Activated T-helper 1 cell treated with anti-CD3 and anti-CD28 coated beads, Interleukin-12 subunit alpha, Interleukin-12 subunit beta, Interleukin-2, Interleukin-4 antibody, amounts not matched to agents 30 ng/mL and 10 ng/mL and 1 ng/mL, durations not matched to agents 14 hours and 24 hours and 36 hours (primary cell): Measurements from ENCODE around the gene ATG101. TPM values are rescaled to one million over a fixed set of nuclear protein-coding genes. Genes with fewer than 3 reads are reported as not detected.

Experiments
- DNase-seq: peaks from one replicate; pipeline ENCODE4 v3.0.0; 2021; ENCODE audit warnings: low spot score
- H3K27ac Mint-ChIP-seq: one replicate; pipeline ENCODE4 v1.8.0; 2021; ENCODE audit warnings: mild to moderate bottlenecking, mixed read lengths
- H3K27me3 Mint-ChIP-seq: one replicate; pipeline ENCODE4 v1.8.0; 2022; ENCODE audit warnings: mild to moderate bottlenecking, moderate library complexity, mixed read lengths; ENCODE audit not compliant: insufficient read depth
- H3K36me3 Mint-ChIP-seq: one replicate; pipeline ENCODE4 v1.8.0; 2021; ENCODE audit warnings: low read depth, mixed read lengths
- H3K4me1 Mint-ChIP-seq: one replicate; pipeline ENCODE4 v1.8.0; 2021; ENCODE audit warnings: low read depth, mixed read lengths
- H3K4me3 Mint-ChIP-seq: one replicate; pipeline ENCODE4 v1.8.0; 2021; ENCODE audit warnings: mild to moderate bottlenecking, moderate library complexity, mixed read lengths
- H3K9me3 Mint-ChIP-seq: one replicate; pipeline ENCODE4 v1.8.0; 2021; ENCODE audit warnings: mixed read lengths
- intact Hi-C: fragments of 100-400 bp; cut with micrococcal nuclease; formaldehyde crosslinking; loops from one replicate; pipeline ENCODE4 v1.15.1; 2024
- total RNA-seq: library from RNA; stranded (reverse); gene quantifications from 2 replicates; pipeline ENCODE4 v1.2.3, GENCODE V29; 2022

Gene ATG101
- total RNA-seq: 56.2 and 63.3 TPM in 2 replicates

GRCh38 chr12:52069327-52070184, at the start of gene ATG101:
Gene ATG101 (plus strand): TSS chr12:52069978. CDS start chr12:52073651, 3,673 bp downstream.
- H3K9me3 Mint-ChIP-seq: no peaks in the 10 kb centered on the region
- H3K4me3 Mint-ChIP-seq: peak within 1 kb of the TSS; percentile 96
- intact Hi-C loops: loop anchor here (1.0 to 2.0 kb wide), 8 partner anchors 14 to 937 kb away; partner anchors contain the start of genes EIF4B and NR4A1
- H3K27ac Mint-ChIP-seq: peak within 1 kb of the TSS; percentile 99
- peaks cover 2% of the 10 kb centered on the region for H3K27me3 Mint-ChIP-seq
- peak; percentile 84 for DNase-seq
- H3K36me3 Mint-ChIP-seq: peaks cover 26% of the 10 kb centered on the region
- peaks cover 54% of the 10 kb centered on the region for H3K4me1 Mint-ChIP-seq

DNA sequence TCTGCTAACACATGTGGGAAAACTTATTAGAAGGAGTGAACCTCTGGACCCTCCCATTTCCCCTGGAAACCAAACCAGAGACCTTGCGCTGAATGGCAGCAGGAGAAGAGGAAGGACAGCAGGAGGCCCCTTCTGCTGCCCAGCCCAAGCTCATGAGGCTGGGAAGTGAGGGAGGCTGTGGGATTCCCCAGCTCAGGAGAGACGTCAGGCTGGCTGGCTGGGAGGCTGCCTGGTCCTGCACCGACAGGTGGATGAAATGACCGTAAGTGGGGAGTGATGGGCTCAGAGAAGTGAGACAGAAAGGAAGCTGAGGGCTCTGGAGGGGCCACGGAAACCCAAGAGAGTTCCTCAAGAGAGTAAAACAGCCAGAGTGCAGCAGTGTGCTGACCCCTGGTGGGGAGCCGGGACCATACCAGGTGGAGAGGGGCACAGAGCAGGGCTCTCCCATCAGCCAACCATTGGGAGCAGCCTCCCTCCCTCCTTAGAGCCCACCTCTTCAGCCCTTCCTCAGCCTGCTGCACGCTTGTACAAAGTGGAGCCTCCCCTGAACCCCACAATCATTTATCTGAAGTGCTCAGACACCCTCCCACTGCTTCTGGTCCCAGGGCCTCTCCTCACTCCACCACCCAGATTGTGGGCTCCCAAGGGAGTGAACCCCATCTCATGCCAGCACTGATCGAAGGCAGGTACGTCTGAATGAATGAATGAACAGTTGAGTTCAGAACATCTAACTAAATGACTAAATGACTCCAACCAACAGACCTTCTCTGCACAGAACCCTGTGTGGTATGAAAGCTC, 49.0 kb upstream of the ATG101 start:
- Mint-ChIP-seq H3K4me3 (no peak overlapping the region), H3K27me3 (peaks cover 15% of the 10 kb centered on the region), H3K9me3 (no peaks in the 10 kb centered on the region), H3K4me1 (peaks cover 38% of the 10 kb centered on the region), H3K27ac (no peak overlapping the region), H3K36me3 (peaks cover 1% of the 10 kb centered on the region)
- intact Hi-C loops: loop anchor here (5.0 kb wide), 1 partner anchor 193 kb away; no protein-coding TSS in a partner anchor
- DNase-seq: peak; percentile 38

DNA sequence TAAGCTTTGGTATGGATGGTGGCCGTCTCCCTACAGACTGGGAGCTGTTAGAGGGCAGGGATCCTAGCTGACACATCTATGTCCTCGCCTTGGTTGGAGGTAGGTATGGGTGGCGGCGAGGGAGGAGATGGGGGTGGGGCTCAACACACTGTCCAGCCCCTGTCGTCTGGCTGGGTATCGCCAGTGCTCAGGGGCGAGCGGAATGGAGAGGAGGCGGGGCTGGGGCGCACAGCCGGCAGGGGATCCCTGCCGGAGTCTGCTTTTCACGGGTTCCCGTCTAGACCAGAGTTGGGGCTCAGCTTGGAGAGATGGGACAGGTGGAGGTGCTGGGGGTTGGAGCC, 47.0 kb upstream of the ATG101 start:
- intact Hi-C loops: loop anchor here (1.0 to 5.0 kb wide), 5 partner anchors 16 to 196 kb away; no protein-coding TSS in a partner anchor
- peaks cover 14% of the 10 kb centered on the region for H3K27me3 Mint-ChIP-seq
- H3K36me3 Mint-ChIP-seq: no peaks in the 10 kb centered on the region
- peak overlapping the region; percentile 72 for H3K4me3 Mint-ChIP-seq
- no peaks in the 10 kb centered on the region for H3K9me3 Mint-ChIP-seq
- H3K27ac Mint-ChIP-seq: peak overlapping the region; percentile 73
- peaks cover 45% of the 10 kb centered on the region for H3K4me1 Mint-ChIP-seq
- DNase-seq: peak; percentile 18

DNA sequence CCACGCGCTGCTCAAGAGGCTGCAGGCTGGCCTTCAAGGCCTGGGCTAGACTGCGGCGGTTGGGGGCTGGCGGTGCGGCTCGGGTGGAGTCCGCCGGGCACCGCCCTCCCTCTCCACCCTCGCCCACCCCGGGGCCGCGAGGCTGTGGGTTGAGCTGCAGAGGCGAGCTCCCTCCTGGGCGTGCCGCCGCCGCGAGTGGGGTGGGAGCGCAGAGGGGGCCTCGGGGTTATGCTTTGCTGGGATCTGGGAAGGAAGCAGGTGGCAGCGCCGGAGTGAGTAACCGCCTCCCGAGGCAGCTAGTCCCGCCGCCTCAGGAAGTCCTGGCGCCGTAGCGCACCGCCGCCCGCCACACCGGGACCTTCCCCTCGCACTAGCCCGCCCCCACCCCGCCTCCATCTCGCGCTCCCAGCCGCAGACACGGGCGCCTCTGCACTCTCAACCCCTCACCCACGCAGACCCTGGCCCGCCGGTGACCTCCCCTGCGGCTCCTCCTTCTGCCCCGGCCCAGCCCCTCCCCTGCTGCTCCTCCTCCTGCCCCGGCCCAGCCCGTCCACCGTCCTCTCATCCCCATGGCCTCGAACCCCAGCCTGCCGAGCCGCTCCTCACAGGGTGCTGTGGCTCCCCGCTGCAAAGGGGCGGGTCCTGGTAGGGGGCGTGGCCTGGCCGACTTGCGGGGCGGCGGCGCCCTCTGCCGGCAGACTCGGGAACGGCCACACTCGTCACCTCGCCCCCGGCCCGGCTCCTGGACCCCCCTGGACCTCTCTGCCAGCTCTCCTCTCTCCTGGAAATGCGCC, 46.4 kb upstream of the ATG101 start:
- no peaks in the 10 kb centered on the region for H3K9me3 Mint-ChIP-seq
- H3K27me3 Mint-ChIP-seq: peaks cover 14% of the 10 kb centered on the region
- no peaks in the 10 kb centered on the region for H3K36me3 Mint-ChIP-seq
- peak; percentile 85 for DNase-seq
- H3K4me3 Mint-ChIP-seq: peak overlapping the region; percentile 86
- H3K4me1 Mint-ChIP-seq: peaks cover 45% of the 10 kb centered on the region
- intact Hi-C loops: loop anchor here (1.0 to 5.0 kb wide), 5 partner anchors 16 to 196 kb away; no protein-coding TSS in a partner anchor
- peak overlapping the region; percentile 99 for H3K27ac Mint-ChIP-seq

DNA sequence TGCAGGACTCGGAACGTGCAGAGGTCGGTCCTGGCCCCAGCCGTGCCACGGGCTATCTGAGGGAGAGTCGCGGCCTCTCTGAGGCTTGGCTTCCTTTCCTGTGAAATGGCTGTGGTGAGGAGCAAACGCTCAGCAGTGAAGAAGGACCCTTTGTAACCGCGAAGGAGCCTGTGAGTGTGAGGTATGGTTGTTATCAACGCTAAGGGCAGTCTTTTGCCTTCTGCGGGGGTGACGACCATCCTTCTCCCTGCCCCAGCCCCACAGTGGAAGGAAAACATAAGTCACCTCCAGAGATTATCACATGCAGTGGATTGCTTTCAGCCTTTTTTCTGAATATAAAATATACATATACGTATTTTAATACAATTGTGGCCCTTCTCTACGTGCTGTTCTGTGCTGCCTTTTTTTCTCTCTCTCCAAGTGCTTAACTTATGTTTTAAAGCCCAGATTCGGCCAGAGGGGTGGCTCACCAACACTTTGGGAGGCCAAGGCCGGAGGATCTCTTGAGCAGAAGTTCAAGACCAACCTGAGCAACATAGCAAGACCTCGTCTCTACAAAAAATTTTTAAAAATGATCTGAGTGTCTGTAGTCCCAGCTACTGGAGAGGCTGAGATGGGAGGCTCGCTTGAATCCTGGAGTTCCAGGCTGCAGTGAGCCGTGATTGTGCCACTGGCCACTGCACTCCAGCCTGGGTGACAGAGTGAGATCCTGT, 45.6 kb upstream of the ATG101 start:
- intact Hi-C loops: loop anchor here (1.0 to 5.0 kb wide), 6 partner anchors 17 to 599 kb away; partner anchors contain the start of gene SLC4A8
- H3K27ac Mint-ChIP-seq: peak overlapping the region; percentile 99

DNA sequence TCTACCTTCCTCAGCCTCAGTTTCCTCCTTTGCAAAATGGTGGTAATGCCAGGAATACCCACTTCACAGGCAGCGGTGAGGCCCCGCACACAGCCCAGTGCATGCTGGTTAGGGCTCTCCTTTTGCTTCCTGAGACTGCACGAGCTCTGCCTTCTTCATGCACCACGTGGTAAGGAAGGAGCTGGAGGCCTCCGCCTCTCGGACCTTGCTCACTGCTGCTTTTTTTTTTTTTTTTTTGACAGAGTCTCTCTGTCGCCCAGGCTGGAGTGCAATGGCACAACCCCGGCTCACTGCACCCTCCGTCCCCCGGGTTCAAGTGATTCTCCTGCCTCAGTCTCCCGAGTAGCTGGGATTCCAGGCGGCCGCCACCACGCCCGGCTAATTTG, 44.9 kb upstream of the ATG101 start:
- intact Hi-C loops: loop anchor here (1.0 to 5.0 kb wide), 9 partner anchors 8 to 600 kb away; partner anchors contain the start of genes ACVR1B, ATG101, NR4A1 and SLC4A8

More for the DNA sequence above, 45.6 kb upstream of the ATG101 start:
- peak overlapping the region; percentile 86 for H3K4me3 Mint-ChIP-seq
- H3K9me3 Mint-ChIP-seq: no peaks in the 10 kb centered on the region
- H3K36me3 Mint-ChIP-seq: no peaks in the 10 kb centered on the region
- peaks cover 45% of the 10 kb centered on the region for H3K4me1 Mint-ChIP-seq
- no peak for DNase-seq
- H3K27me3 Mint-ChIP-seq: peaks cover 14% of the 10 kb centered on the region

DNA sequence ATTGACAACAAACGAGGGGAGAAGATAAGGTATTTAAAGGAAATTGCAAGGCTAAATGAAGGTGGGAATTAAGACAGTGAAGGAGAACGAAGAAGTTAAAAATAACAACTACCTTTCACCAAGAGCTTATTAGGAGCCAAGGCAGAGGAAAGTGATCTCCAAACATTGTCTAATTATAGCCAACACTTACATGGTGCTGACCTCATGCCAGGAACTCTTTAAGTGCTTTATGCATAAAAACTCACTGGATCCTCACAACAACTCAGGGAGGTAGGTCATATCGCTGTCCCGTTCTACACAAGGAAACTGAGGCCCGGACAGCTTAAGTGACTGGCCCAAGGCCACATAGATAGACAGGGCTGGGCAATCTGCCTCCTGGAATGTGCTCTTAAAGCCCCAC, 43.5 kb upstream of the ATG101 start:
- H3K4me1 Mint-ChIP-seq: peaks cover 31% of the 10 kb centered on the region
- peak overlapping the region; percentile 99 for H3K27ac Mint-ChIP-seq
- no peaks in the 10 kb centered on the region for H3K36me3 Mint-ChIP-seq
- H3K27me3 Mint-ChIP-seq: peaks cover 11% of the 10 kb centered on the region
- no peaks in the 10 kb centered on the region for H3K9me3 Mint-ChIP-seq
- DNase-seq: no peak
- peak overlapping the region; percentile 86 for H3K4me3 Mint-ChIP-seq
- intact Hi-C loops: no loop called here

More for the DNA sequence above, 44.9 kb upstream of the ATG101 start:
- peak; percentile 67 for DNase-seq
- H3K27ac Mint-ChIP-seq: peak overlapping the region; percentile 99
- no peaks in the 10 kb centered on the region for H3K9me3 Mint-ChIP-seq
- no peaks in the 10 kb centered on the region for H3K36me3 Mint-ChIP-seq
- peaks cover 14% of the 10 kb centered on the region for H3K27me3 Mint-ChIP-seq
- peak overlapping the region; percentile 86 for H3K4me3 Mint-ChIP-seq
- H3K4me1 Mint-ChIP-seq: peaks cover 45% of the 10 kb centered on the region

GRCh38 chr12:52027085-52027843, 42.5 kb upstream of the ATG101 start:
- peaks cover 34% of the 10 kb centered on the region for H3K4me1 Mint-ChIP-seq
- H3K9me3 Mint-ChIP-seq: no peaks in the 10 kb centered on the region
- peaks cover 9% of the 10 kb centered on the region for H3K27me3 Mint-ChIP-seq
- H3K36me3 Mint-ChIP-seq: no peaks in the 10 kb centered on the region
- no peak overlapping the region for H3K4me3 Mint-ChIP-seq
- DNase-seq: no peak
- intact Hi-C loops: no loop called here
- H3K27ac Mint-ChIP-seq: no peak overlapping the region

DNA sequence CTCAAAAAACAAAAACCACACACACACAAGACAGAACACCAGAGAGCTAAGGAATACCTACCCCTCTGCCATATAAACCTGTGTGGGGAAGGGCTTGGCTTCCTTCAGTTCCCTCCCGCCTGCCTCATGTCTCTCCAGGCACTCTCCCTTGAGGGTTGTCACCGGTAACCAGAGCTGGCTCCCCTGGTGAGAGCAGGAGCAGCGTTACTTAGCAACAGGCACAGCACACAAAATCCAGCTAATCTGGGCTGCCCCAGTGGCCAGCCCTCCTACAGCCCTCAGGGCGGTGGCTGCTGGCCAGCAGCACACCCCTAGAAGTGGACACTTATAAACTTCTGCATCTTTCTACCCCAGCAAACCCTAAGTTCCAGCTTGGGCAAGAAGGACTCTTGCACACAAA, 40.1 kb upstream of the ATG101 start:
- Mint-ChIP-seq H3K36me3 (no peaks in the 10 kb centered on the region), H3K27me3 (peaks cover 12% of the 10 kb centered on the region), H3K4me3 (no peak overlapping the region), H3K9me3 (no peaks in the 10 kb centered on the region), H3K4me1 (peaks cover 43% of the 10 kb centered on the region), H3K27ac (no peak overlapping the region)
- DNase-seq: no peak
- intact Hi-C loops: loop anchor here (5.0 to 10.0 kb wide), 2 partner anchors 223 to 975 kb away; partner anchors contain the start of gene EIF4B

DNA sequence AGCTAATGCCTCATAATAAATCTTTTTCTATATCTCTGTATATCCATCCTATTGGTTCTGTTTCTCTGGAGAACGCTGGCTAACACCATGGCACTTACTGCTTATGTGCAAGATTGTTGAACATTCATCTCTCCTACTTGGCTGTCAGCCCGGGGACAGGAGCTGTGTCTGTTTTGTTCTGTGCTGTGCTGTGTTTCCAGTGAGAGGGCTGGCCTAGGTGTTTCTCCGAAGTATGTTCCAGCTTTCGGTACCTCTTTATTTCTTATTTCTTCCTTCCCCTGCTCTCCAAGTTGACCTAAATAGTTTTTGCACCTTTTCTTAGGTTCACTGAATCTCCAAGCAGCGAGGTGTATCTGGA, 37.4 kb upstream of the ATG101 start:
- Mint-ChIP-seq H3K9me3 (no peaks in the 10 kb centered on the region), H3K27ac (peak overlapping the region; percentile 9), H3K36me3 (no peaks in the 10 kb centered on the region), H3K27me3 (peaks cover 15% of the 10 kb centered on the region), H3K4me1 (peaks cover 44% of the 10 kb centered on the region), H3K4me3 (peak overlapping the region; percentile 66)
- no peak for DNase-seq
- intact Hi-C loops: loop anchor here (2.0 to 10.0 kb wide), 3 partner anchors 36 to 972 kb away; partner anchors contain the start of genes ATG101 and EIF4B

GRCh38 chr12:52032804-52033445, 36.9 kb upstream of the ATG101 start:
- intact Hi-C loops: loop anchor here (1.0 to 10.0 kb wide), 5 partner anchors 8 to 972 kb away; partner anchors contain the start of genes ATG101, EIF4B and NR4A1
- H3K36me3 Mint-ChIP-seq: no peaks in the 10 kb centered on the region
- no peaks in the 10 kb centered on the region for H3K9me3 Mint-ChIP-seq
- peaks cover 15% of the 10 kb centered on the region for H3K27me3 Mint-ChIP-seq
- peak; percentile 90 for DNase-seq
- peak overlapping the region; percentile 74 for H3K27ac Mint-ChIP-seq
- H3K4me3 Mint-ChIP-seq: peak overlapping the region; percentile 72
- H3K4me1 Mint-ChIP-seq: peaks cover 44% of the 10 kb centered on the region
